HG03196 (cell line): ENCODE measurements around the gene WSB2.
A peak's percentile ranks its signal among the peaks of the same experiment; 100 is the strongest.
"Not testable (repeated sequence)": the region's sequence is repeated elsewhere in the genome, so short reads cannot be mapped to it uniquely, and the experiment has no call there.

ENCODE experiments used
- ATAC-seq: cut with Tn5 transposase; IDR thresholded peaks from one replicate; pipeline ENCODE4 v1.9.1; 2021; ENCODE audit not compliant: unreplicated experiment

WSB2 gene

DNA sequence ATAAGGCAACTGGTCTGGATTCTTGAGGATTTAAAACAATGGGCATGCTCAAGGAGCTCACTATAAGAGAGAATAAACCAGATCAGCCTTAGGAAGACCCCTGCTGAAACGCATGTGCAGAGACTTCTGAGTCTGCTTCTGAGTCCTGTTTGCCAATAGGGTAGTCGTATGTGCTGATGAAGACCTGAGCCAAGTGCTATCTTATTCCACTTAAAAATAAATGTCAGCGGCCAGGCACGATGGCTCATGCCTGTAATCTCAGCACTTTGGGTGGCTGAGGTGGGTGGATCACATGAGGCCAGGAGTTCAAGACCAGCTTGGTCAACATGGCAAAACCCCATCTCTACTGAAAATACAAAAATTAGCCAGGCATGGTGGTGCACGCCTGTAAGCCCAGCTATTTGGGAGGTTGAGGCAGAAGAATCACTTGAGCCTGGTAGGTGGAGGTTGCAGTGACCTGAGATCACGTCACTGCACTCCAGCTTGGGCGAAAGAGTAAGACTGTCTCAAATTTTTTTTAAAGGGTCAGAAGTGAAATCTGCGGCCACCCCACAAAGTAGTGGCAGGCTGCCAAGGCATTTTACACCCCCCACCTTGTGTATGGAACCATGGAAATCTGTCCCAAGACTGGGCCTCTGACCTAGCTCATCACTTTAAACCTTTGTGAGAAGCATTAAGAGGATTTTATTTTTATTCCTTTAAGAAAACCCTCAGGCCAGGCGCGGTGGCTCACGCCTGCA is 24.1 kb downstream of the WSB2 start:
- no peak for ATAC-seq

- peak; percentile 74 for ATAC-seq
Observed at GRCh38 chr12:118035190-118036041, 25.6 kb downstream of the WSB2 start.

GRCh38 chr12:118034429-118035189 is 26.4 kb downstream of the WSB2 start:
- no peak for ATAC-seq

- no peak for ATAC-seq
Observed at GRCh38 chr12:118033902-118034301, 27.1 kb downstream of the WSB2 start.

DNA sequence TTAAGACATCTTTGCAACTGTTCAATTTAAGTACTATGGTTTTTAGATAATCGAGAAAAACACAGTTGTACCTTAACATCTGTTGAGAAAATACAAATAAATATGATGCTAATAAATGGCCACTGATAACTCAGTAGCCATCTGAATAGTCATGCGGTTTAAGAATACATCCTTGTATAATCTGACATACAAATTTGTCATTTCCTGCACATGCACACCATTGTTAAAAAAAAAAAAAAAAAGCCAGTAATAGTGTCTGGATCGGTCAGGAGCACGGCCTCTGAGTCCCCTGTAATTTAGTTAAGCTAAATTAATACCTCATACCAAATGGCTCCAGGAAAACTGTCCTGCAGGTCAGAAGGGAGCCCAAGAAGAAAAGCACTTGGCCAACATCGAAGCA is 27.7 kb downstream of the WSB2 start:
- ATAC-seq = no peak

DNA sequence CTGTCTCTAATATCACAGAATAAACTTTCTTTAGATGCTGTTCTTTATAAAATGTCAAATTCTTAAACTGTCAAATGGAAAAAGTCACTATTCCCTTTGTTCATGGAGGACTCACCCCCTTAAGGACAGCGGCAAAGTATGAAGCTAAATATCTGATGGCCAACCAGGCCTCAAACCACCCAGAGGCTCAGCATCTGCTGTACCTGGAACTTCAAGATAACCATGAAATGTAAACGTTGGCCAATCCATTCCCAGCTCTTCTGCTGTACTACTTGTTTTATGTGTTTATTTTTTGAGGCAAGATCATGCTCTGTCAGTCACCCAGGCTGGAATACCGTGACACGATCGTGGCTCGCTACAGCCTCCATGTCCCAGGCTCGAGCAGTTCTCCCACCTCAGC is 28.8 kb downstream of the WSB2 start:
- no peak for ATAC-seq

DNA sequence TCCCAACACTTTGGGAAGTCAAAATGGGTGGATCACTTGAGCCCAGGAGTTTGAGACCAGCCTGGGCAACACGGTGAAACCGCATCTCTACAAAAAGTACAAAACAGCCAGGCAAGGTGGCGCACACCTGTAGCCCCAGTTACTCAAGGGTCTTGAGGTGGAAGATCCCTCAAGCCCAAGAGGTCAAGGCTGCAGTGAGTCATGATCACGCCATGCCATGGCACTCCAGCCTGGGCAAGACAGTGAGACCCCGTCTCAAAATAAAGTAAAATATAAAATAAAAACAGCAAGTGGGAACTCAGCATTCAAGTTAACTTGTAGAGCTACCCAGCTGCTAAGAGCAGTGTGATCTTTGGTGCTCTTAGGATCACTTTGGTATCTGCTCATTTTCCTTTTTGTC is 31.8 kb downstream of the WSB2 start:
- no peak for ATAC-seq

- no peak for ATAC-seq
Observed at GRCh38 chr12:118025168-118025567, 35.8 kb downstream of the WSB2 start.

- no peak for ATAC-seq
Observed at GRCh38 chr12:118023301-118023860, 37.6 kb downstream of the WSB2 start.

DNA sequence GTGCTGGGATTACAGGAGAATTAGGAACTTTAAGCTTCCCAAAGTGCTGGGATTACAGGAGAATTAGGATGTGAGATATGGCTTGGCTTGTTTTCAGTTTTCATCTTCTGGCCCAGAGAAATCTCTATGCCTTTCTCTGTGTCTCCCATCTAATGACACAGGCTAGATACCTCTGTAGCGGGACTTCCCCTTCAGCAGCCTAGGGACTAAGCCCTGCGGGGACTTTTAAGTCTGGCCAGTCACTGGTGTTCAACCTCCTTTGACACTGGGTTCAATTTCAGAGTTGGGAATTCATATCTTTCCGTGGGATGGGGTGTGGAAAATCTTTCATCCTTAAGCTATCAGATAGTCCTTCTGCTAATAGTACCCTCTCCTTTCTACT is 38.3 kb downstream of the WSB2 start:
- ATAC-seq = no peak

DNA sequence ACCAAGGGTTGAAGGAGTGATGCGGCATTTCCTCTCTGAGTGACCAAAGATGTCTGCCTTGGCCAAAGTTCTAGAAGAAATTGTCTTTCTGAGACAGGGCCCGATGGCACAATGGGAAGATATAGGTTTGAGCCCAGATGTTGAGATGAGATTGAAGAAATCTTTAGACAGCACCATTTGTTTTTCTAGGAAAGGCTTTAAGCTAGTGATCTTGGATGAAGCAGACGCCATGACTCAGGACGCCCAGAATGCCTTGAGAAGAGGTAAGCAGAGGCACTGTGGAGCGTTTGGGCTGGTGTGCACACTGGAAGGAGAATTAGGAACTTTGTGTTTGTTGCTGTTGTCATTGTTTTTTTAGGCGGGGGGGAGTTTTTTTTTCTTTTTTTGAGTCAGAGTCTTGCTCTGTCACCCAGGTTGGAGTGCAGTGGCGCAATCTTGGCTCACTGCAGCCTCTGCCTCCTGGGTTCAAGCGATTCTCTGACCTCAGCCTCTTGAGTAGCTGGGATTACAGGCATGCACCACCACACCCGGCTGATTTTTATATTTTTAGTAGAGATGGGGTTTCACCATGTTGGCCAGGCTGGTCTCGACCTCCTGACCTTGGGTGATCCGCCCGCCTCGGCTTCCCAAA is 38.8 kb downstream of the WSB2 start:
- not testable (repeated sequence) for ATAC-seq

DNA sequence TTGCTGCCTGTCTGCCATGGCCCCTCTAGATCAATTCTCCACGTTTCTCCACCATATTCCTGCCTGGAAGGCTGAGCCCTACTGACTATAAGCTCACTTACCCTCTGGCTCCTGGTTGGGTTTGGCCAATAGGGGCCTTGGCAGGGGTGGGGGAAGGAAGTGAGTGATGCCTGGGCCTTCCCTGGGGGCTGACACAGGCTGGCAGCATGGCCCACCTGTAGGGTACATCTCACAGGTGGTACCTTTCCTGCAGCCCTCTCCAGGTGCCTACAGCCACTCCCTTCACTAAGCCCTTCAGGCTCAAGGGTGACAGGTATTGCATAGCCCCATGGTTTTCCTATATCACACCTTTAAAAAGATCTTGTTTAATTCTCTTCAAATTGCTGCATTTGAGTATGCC is 40.9 kb downstream of the WSB2 start:
- no peak for ATAC-seq

DNA sequence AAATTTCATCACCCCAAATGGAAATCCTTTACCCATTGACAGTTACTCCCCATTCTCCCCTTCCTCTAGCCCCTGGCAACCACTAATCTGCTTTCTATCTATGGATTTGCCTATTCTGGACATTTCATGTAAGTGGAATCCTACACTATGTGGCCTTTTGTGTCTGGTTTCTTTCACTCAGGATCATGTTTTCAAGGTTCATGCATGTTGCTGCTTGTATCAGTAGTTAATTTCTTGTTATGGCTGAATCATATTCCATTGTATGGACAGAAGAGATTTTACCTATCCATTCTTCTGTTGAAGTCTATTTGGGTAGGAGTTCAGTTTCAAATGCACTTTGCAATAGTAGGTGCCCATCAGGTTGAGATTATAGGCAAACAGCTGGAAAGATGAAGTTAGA is 43.1 kb downstream of the WSB2 start:
- ATAC-seq = no peak

DNA sequence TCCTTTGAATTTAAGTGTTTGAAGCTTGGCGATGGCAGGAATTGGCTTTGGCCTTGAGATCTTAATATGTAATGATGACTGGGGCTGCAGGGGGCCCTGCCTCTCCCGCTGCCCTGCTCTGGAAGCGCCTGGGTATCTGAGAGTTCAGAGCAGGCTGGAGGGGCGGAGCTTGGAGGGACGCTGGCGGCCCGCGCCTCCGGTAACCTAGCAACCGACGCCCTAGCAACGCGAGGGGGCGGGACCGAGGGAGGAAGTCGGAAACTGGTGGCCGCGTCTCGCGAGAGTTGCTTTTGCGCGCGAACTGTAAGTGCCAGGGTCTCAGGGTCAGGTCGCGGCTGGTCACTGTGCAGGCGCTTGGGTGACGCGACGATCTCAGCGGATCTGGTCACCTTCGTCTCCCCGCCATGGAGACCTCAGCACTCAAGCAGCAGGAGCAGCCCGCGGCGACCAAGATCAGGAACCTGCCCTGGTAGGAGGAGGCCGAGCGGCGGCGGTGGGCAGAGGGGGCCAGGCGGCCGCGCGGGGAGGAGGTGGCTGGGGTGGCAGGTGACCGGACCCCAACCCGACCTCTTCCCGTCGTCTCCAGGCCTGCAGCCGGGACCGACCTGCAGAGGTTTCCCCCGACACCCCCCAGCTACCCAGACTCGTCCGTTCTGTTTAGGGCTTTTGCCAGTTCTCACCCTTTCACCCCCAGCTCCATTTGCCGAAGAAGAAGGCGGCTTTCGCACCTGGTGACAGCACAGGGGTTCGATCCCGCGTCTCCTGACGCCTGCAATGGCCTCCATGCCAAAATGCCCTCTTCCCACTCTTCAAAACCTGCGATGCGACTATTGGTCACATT is 44.3 kb downstream of the WSB2 start, which contains the start of gene RFC5:
Gene RFC5, plus strand, starts transcription at position 280 of the 841 bp plus-strand sequence. Its CDS starts 125 bp downstream, at position 405.
- ATAC-seq = peak; percentile 99

GRCh38 chr12:118015944-118016343 is 45.0 kb downstream of the WSB2 start:
- ATAC-seq = no peak

DNA sequence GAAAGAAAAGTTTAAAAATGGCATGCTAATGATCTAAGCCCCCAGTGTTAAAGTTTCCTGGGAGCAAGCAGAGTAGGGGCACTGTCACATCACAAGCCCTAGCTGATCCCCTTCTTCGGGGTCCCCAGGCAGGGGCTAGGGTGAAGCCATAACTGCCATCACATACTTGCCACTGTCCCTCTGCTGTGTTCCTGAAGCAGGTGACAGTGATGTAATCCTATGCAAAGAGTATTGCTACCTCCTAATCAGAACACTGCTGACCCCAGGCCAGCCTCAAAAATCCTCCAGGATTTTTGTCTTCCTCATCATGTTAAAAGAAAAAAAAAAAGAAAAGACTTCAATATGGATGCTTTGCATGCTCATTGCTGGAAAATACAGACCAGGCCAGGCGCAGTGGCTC is 45.7 kb downstream of the WSB2 start:
- ATAC-seq = no peak

DNA sequence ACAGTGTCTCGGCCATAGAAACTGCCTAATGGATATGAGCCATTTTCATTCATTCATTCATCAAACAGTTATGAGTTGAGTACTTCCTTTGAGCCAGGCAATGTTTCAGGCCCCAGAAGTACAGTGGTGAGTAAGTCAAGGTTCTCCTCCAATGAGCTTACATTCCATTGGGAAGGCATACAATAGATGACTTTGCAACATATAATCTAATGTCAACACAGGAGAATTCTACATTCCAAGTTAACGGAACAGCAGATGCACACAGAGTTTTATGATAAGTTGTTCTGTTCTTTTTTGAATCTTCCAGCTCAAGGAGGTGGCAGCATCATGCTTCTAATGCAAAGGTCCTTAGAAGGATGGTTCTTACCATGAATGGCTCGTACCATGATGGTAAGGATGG is 47.7 kb downstream of the WSB2 start:
- no peak for ATAC-seq

GRCh38 chr12:118011961-118012360 is 49.0 kb downstream of the WSB2 start:
- ATAC-seq = no peak

DNA sequence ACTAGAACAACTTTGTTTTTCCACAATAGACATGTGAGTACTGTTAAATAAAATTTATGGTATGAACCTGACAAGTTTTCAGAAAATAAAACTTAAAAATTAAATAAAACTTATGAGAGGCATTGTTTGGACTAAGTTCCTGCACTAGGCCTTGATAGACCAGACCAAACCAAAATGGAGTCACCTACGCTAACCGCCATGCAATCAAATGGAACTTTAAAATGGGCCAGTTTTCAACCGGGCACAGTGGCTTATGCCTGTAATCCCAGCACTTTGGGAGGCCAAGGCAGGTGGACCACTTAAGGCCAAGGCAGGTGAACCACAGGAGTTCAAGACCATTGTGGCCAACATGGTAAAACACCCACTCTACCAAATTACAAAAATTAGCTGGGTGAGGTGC is 49.6 kb downstream of the WSB2 start:
- ATAC-seq = no peak

DNA sequence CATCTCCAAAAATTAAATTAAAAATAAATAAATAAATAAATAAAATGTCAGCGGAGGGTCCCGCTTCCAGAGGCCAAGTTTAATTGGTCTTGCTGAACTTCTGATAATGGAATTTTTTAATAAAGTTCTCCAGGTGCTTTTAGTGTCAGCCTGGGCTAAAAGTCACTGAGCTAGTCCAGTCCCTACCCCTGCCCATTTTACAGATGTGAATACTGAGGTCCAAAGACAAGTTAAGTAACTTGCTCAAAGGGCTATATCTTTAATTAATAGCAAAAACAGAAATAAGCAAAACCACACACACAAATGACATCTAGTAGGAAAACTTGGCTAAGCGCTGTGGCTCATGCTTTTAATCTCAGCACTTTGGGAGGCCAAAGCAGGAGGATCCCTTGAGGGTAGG is 50.1 kb downstream of the WSB2 start:
- ATAC-seq = no peak
